Hematopoietic multipotent progenitor cell treated with erythropoietin and hydrocortisone succinate and interleukin-3 and kit ligand, for 4 days (in vitro differentiated cells): ENCODE data around the gene SSX5.
"Not testable (repeated sequence)": the region's sequence is repeated elsewhere in the genome, so short reads cannot be mapped to it uniquely, and the experiment has no call there.

Source experiments
- DNase-seq: peaks from one replicate; pipeline ENCODE4 v3.0.0-alpha.2; 2015

SSX5 gene, protein sequence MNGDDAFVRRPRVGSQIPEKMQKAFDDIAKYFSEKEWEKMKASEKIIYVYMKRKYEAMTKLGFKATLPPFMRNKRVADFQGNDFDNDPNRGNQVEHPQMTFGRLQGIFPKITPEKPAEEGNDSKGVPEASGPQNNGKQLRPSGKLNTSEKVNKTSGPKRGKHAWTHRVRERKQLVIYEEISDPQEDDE

DNA sequence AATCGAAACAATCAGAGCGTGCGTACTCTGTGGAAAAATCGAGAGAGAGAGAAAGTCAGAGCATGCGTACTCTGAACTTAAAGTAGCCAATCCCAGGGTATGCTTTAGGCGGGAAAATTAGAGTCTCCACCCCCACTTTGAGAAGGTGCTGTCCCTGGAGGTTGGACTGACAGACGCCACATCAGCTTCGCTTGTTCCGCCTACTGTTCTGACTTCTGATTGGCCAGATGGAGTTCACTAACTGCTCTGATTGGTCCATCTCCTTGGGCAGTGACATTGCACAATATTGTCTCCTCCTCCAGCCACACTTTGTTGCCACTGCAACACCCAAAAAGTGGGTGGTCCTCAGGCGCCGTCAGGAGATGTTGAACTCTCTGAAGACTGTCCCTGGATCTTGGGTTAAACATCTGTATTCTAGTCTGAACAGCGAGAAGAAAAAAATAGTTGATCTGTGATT lies at the start of gene SSX5:
Gene SSX5 (minus strand): TSS at position 51 of the 457 bp plus-strand sequence. CDS start 1,437 bp downstream, outside the sequence.
- no peak for DNase-seq

DNA sequence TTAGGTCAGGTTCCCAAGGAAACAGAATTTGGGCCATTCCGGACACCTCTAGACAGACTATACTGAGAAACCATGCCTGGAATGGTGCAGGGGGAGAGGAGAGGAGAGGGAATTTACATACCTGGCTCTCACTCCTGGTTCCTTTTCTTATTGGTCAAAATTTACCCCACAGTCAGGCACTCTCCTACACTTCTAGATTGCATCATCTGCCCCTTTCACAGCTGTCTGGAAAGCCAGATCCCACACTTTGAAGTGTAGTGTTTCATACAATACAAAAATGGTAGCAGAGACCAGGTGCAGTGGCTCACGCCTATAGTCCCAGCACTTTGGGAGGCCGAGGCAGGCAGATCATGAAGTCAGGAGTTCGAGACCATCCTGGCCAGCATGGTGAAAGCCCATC lies 27.6 kb upstream of the SSX5 start:
- not testable (repeated sequence) for DNase-seq

DNA sequence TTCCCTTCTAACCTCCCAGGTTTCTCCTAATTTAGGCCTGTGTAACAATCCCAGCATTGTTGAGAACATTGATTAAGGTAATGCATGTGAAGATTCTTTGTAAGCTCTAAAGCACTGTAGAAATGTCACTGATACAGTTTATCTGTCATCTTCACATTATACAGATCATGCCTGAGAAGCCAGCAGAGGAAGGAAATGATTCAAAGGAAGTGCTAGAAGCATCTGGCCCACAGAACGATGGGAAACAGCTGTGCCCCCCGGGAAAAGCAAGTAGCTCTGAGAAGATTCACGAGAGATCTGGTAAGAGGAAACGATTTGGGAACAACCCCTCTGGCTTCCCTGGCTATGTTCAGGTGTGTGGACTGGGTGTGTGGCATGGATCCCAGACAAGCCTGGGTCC lies 17.7 kb upstream of the SSX5 start:
- DNase-seq = not testable (repeated sequence)

DNA sequence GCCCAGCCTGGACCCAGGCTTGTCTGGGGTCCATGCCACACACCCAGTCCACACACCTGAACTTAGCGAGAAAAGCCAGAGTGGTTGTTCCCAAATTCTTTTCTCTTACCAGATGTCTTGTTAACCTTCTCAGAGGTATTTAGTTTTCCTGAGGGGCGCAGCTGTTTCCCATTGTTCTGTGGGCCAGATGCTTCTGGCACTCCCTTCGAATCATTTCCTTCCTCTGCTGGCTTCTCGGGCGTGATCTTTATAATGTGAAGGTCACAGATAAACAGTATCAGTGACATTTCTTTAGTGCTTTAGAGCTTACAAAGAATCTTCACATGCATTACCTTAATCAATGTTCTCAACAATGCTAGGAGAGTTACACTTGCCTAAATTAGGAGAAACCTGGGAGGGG lies 6.6 kb downstream of the SSX5 start:
- not testable (repeated sequence) for DNase-seq

DNA sequence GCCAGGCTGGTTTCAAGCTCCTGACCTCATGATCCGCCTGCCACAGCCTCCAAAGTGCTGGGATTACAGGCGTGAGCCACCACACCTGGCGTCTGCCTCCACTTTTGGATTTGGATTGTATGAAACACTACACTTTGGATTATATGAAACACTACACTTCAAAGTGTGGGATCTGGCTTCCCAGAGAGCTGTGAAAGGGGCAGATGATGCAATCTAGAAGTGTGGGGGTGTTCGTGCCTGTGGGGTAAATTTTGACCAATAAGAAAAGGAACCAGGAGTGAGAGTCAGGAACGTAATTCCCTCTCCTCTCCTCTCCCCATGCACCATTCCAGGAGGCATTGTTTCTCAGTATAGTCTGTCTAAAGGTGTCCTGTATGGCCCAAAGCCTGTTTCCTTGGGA lies 14.7 kb downstream of the SSX5 start:
- DNase-seq = not testable (repeated sequence)

DNA sequence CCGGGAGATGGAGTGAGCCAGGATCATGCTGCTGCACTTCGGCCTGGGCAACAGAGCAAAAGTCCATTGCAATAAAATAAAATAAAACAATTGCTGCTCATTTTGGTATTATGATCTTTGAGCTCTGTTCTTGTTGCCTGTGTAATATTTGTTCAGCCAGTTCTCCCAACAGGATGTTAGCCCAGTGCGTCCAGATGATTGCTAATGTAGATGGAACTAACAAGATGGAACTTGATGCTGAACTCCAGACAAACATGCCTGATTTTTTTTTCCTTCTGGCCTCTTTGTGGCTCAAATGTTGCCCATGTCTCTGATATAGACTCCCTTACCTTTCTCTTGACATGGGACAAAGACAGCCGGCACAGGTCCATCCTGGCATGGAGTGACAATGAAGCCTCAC lies 15.8 kb downstream of the SSX5 start:
- DNase-seq = no peak

DNA sequence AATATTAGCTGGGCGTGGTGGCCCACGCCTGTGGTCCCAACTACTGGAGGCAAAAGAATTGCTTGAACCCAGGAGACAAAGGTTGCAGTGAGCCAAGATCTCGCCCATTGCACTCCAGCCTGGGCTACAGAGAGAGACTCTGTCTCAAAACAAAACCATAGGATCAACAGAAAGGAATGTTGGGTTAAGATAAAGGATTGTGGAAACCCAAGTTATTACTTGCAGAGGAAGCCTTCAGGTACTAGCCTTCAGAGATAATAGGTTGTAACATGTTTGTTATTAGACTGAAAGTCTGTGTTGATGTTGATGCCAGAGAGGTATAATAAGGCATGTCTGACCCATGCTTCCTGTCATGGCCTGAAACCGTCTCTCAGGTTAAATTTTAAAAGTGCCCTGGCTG lies 16.9 kb downstream of the SSX5 start:
- DNase-seq = no peak

DNA sequence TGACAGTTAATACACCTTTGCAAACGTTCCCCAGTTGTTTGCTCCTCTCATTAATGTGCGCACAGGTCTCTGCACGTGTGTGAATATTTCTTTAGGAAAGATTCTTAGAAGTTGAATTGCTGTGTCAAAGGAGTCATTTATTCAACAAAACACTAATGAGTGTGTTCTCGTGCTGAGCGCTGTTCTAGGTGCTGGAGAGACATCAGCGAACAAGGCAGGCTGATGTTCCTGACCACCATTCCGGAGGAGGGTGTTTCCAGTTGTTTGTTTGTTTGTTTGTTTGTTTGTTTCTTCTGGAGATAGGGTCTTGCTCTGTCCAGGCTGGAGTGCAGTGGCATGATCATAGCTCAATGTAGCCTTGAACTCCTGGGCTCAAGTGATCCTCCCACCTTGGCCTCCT lies 30.3 kb downstream of the SSX5 start:
- not testable (repeated sequence) for DNase-seq

DNA sequence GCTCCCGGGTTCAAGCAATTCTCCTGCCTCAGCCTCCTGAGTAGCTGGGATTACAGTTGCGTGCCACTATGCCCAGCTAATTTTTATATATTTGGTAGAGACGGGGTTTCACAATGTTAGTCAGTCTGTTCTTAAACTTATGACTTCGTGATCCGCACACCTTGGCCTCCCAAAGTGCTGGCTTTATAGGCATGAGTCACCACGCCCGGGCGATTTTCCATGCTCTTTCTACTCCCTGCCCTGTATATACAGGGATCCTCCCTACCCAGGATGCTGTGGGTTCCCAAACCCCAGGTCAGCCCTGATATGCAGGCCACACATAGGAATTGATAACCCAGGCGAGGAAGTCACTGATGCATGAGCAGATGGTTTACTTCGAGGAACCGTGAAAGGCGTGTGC lies 31.4 kb downstream of the SSX5 start:
- no peak for DNase-seq

DNA sequence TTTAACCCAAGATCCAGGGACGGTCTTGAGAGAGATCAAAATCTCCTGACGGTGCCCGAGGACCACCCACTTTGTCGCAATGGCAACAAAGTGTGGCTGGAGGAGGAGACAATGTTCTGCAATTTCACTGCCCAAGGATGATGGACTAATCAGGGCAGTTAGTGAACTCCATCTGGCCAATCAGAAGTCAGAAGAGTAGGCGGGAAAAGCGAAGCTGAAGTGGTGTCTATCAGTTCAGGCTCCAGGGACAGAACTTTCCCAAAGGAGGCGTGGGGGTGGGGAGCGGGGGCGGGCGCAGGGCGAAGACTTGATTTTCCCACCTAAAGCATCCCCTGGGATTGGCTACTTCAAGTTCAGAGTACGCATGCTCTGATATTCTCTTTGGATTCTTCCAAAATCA lies 40.6 kb downstream of the SSX5 start:
- DNase-seq = no peak

DNA sequence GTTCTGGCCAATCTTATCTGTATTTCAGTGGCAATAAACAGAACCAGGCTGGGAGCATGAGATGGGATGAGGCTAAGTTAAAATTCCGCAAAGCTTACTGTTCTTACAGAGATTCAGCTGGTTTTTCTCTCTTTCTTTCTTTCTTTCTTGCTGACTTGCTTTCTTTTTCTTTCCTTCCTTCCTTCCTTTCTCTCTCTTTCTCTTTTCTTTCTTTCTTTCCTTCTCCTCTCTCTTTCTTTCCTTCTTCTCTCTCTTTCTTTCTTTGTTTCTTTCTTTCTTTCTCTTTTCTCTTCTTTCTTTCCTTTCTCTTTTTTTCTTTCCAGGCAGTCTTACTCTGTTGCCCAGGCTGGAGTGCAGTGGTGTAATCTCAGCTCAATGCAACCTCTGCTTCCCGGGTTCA lies 41.8 kb downstream of the SSX5 start:
- DNase-seq = no peak

DNA sequence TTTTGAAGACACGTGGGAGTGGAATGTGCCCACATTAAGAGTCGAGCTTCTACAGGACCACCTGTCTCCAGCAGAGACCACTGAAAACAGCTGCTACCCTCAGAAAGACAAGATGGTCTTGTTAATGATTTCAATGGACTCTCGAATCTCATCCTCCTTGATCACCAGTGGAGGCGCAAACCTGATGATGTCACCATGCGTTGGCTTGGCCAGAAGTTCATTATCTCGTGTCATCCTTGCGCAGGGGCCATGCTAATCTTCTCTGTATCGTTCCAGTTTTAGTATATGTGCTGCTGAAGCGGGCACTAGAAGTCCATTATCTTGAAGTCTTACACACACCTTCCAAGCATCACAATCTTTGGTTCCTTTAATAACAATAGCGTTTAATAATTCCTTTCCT lies 42.8 kb downstream of the SSX5 start:
- no peak for DNase-seq

DNA sequence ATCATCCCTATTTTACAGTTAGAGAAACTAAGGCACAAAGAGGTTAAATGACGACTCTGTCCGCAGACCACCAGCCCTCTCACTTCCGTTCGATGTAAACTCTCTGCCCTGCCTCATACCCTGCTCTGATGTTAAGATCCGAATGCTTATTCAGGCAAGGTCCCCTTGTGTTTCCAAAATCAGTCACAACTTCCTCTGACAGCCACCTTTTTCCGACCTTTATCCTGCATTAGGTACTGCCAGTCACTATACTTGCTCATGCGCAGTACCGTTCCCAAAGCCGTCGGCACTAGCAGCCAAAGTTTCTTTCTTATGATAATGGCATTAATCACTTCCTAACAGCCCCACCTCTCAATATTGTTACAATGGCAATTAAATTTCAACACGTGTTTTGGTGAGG lies 53.9 kb downstream of the SSX5 start:
- DNase-seq = not testable (repeated sequence)

DNA sequence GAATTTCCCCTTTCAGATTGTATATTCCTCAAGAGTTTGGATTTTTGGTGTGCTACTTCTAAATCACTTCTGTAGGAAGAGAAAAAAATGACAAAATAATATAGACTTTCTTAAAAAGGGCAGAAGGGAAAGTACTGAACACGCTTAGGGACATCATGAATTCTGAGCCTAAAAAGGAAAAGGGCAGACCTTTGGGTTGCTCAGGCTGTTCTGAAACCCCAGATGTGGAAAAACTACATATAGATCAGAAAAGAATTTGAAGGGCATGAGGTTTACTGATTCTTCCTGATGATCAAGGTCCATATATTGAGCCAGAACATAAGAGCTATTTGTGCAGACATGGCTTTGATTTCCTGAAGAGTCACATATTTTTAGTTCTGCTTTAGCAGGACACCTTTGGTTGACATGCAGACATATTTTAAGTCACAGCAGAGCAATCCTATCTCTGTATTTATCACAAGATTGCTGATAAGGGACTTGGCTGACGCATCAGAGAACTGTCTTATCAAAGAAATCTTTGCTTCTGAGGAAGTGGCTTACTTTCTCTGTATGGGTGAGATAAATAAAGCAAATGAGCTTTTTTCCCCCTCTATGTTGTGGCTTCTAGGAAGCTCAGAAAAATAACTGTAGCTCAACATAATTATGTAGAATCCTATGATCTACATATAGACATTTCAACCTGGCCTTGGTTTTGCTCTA lies 54.6 kb downstream of the SSX5 start:
- DNase-seq = not testable (repeated sequence)

DNA sequence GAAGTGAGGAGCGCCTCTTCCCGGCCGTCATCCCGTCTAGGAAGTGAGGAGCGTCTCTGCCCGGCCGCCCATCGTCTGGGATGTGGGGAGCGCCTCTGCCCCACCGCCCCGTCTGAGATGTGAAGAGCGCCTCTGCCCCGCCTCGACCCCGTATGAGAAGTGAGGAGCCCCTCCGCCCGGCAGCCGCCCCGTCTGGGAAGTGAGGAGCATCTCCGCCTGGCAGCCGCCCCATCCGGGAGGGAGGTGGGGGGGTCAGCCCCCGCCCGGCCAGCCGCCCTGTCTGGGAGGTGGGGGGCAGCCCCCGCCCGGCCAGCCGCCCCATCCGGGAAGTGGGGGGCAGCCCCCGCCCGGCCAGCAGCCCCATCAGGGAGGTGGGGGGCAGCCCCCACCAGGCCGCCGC lies 57.5 kb downstream of the SSX5 start:
- DNase-seq = not testable (repeated sequence)
